SKM-1 (cell line): ENCODE data around the gene MCOLN1.
A peak's percentile ranks its signal among the peaks of the same experiment; 100 is the strongest.

Experiments used
- DNase-seq: peaks from one replicate; lab custom pipeline; 2025; ENCODE audit not compliant: unreplicated experiment; lab: John Stamatoyannopoulos, UW

The MCOLN1 gene

GRCh38 chr19:7522072-7522922 is at the start of gene MCOLN1:
Gene MCOLN1, plus strand, starts transcription at chr19:7522624. Its CDS starts 127 bp downstream, at chr19:7522751.
- DNase-seq, result peak; percentile 92

GRCh38 chr19:7475665-7476064 is 46.8 kb upstream of the MCOLN1 start:
- no peak for DNase-seq

- DNase-seq, result no peak
Observed at GRCh38 chr19:7476241-7476640, 46.2 kb upstream of the MCOLN1 start.

GRCh38 chr19:7476777-7477494 is 45.5 kb upstream of the MCOLN1 start:
- DNase-seq, result no peak

GRCh38 chr19:7477758-7478157 is 44.7 kb upstream of the MCOLN1 start:
- DNase-seq, result no peak

- DNase-seq, result no peak
Observed at GRCh38 chr19:7478173-7478842, 44.1 kb upstream of the MCOLN1 start.

- no peak for DNase-seq
Observed at GRCh38 chr19:7478843-7479227, 43.6 kb upstream of the MCOLN1 start.

- no peak for DNase-seq
Observed at GRCh38 chr19:7480222-7480969, 42.0 kb upstream of the MCOLN1 start.

- DNase-seq, result no peak
Observed at GRCh38 chr19:7480970-7481255, 41.5 kb upstream of the MCOLN1 start.

GRCh38 chr19:7482584-7483439 is 39.6 kb upstream of the MCOLN1 start:
- no peak for DNase-seq

- DNase-seq, result no peak
Observed at GRCh38 chr19:7483720-7484201, 38.7 kb upstream of the MCOLN1 start.

GRCh38 chr19:7486923-7487322 is 35.5 kb upstream of the MCOLN1 start:
- no peak for DNase-seq

GRCh38 chr19:7488736-7489353 is 33.6 kb upstream of the MCOLN1 start, which contains the start of gene PEX11G:
Gene PEX11G, minus strand, starts transcription at chr19:7489035. Its CDS starts 25 bp downstream, at chr19:7489010.
- peak; percentile 52 for DNase-seq

GRCh38 chr19:7489609-7490044 is 32.8 kb upstream of the MCOLN1 start:
- DNase-seq, result no peak

GRCh38 chr19:7492142-7492541 is 30.3 kb upstream of the MCOLN1 start:
- peak; percentile 87 for DNase-seq

GRCh38 chr19:7492558-7492957 is 29.9 kb upstream of the MCOLN1 start:
- no peak for DNase-seq

GRCh38 chr19:7494416-7495098 is 27.9 kb upstream of the MCOLN1 start:
- no peak for DNase-seq

GRCh38 chr19:7497292-7497691 is 25.1 kb upstream of the MCOLN1 start:
- DNase-seq, result peak; percentile 17
